Non-pigmented ciliary epithelial cell (primary cell): ENCODE results near the gene SYNJ2.

Experiments
- DNase-seq: peaks from one replicate; pipeline ENCODE4 v3.0.0-alpha.2; 2010; ENCODE audit warnings: low read depth

Gene SYNJ2

GRCh38 chr6:158122048-158122447, 140.4 kb downstream of the SYNJ2 start:
- DNase-seq: no peak

- no peak for DNase-seq
Observed at GRCh38 chr6:158124288-158124687, 142.6 kb downstream of the SYNJ2 start.

- no peak for DNase-seq
Observed at GRCh38 chr6:158125271-158125670, 143.6 kb downstream of the SYNJ2 start.

GRCh38 chr6:158131926-158132325, 150.3 kb downstream of the SYNJ2 start:
- DNase-seq: no peak

GRCh38 chr6:158142789-158143188, 161.1 kb downstream of the SYNJ2 start:
- no peak for DNase-seq

GRCh38 chr6:158143700-158144099, 162.0 kb downstream of the SYNJ2 start:
- no peak for DNase-seq
